Erythroblast (primary cell): Measurements from ENCODE around the gene FTO.

ENCODE experiments used
- DNase-seq, 2 experiments: peaks; one replicate each; lab custom pipeline; 2025; lab: John Stamatoyannopoulos, UW
- GATA1 ChIP-seq: IDR thresholded peaks from 2 replicates; pipeline ENCODE4 v1.6.1; 2011; ENCODE audit warnings: low read depth, mild to moderate bottlenecking, control low read depth, low read length, moderate library complexity
- POLR2A ChIP-seq: IDR thresholded peaks from 2 replicates; pipeline ENCODE4 v1.6.1; 2011; ENCODE audit warnings: mild to moderate bottlenecking, low read length

FTO gene

GRCh38 chr16:54006693-54007092, 302.7 kb downstream of the FTO start:
- TF ChIP-seq GATA1 (no peak), POLR2A (no peak)
- DNase-seq, result no peak

GRCh38 chr16:54007504-54007903, 303.5 kb downstream of the FTO start:
- TF ChIP-seq GATA1, result no peak
- no peak for TF ChIP-seq POLR2A
- DNase-seq, result no peak

- no peak for DNase-seq
Measured at GRCh38 chr16:54009464-54010176, 305.7 kb downstream of the FTO start.

GRCh38 chr16:54015147-54015546, 311.2 kb downstream of the FTO start:
- DNase-seq, result no peak
- TF ChIP-seq POLR2A (no peak), GATA1 (no peak)

More at GRCh38 chr16:54009464-54010176, 305.7 kb downstream of the FTO start:
- no peak for TF ChIP-seq GATA1
- no peak for TF ChIP-seq POLR2A

- TF ChIP-seq GATA1 (no peak), POLR2A (no peak)
- no peak for DNase-seq
Measured at GRCh38 chr16:54022362-54022761, 318.4 kb downstream of the FTO start.

GRCh38 chr16:54026456-54026855, 322.5 kb downstream of the FTO start:
- no peak for DNase-seq
- TF ChIP-seq GATA1 (no peak), POLR2A (no peak)

GRCh38 chr16:54027062-54027461, 323.1 kb downstream of the FTO start:
- no peak for TF ChIP-seq POLR2A
- no peak for TF ChIP-seq GATA1
- DNase-seq, result peak in 1 of 2 experiments; percentile 15

GRCh38 chr16:54027558-54027957, 323.6 kb downstream of the FTO start:
- DNase-seq, result peak in 1 of 2 experiments; percentile 14
- TF ChIP-seq POLR2A (no peak), GATA1 (no peak)

GRCh38 chr16:54027995-54028394, 324.0 kb downstream of the FTO start:
- no peak for TF ChIP-seq POLR2A
- no peak for TF ChIP-seq GATA1
- DNase-seq, result no peak

- TF ChIP-seq GATA1, result no peak
- TF ChIP-seq POLR2A, result no peak
- DNase-seq, result no peak
Measured at GRCh38 chr16:54030451-54030850, 326.5 kb downstream of the FTO start.

GRCh38 chr16:54031107-54031760, 327.3 kb downstream of the FTO start:
- peak in 1 of 2 experiments; percentile 19 for DNase-seq
- TF ChIP-seq GATA1 (no peak), POLR2A (no peak)

- DNase-seq, result no peak
- TF ChIP-seq GATA1, result no peak
- TF ChIP-seq POLR2A, result no peak
Measured at GRCh38 chr16:54033747-54034146, 329.8 kb downstream of the FTO start.

- TF ChIP-seq GATA1 (no peak), POLR2A (no peak)
- DNase-seq, result no peak
Measured at GRCh38 chr16:54034684-54035083, 330.7 kb downstream of the FTO start.

- no peak for DNase-seq
- TF ChIP-seq POLR2A (no peak), GATA1 (no peak)
Measured at GRCh38 chr16:54040480-54040879, 336.5 kb downstream of the FTO start.

- TF ChIP-seq POLR2A (no peak), GATA1 (no peak)
- no peak for DNase-seq
Measured at GRCh38 chr16:54040975-54041374, 337.0 kb downstream of the FTO start.
